ENCODE data around the gene NAPSA.

GRCh38 chr19:50365434-50366306 is at the start of gene NAPSA:
- TF ChIP-seq POLR2A (IDR thresholded peaks at IDR 0.05), result no peak
- TF ChIP-seq CTCF (IDR thresholded peaks at IDR 0.05), result no peak
